ENCODE results near the gene CDC42BPB.

CDC42BPB gene

GRCh38 chr14:102944448-102945330 is 112.7 kb downstream of the CDC42BPB start:
- no peak for DNase-seq (ENCODE audit: low spot score)

DNA sequence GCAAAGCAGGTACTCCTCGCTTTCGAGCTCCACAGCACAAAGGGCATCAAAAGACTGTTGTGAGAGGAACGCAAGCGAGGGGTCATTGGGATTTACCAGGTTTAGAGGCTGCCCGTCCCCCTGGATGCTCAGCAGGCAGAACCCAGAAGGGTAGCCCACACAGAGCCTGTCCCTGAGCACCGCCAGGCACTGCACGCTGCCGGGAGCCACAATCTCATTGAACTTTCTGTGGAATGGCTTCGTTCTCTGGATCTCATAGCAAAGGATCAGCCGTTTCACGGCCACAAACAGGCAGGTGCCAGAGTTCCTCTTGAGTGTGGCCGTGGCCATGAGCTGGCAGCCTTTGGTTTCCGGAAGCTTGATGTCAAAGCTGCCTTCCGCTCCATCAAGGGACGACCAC is 113.4 kb downstream of the CDC42BPB start:
- no peak for DNase-seq (ENCODE audit: low spot score)

- no peak for DNase-seq (ENCODE audit: low spot score)
These were observed 113.9 kb downstream of the CDC42BPB start for GRCh38 chr14:102943454-102943853.

- no peak for DNase-seq (ENCODE audit: low spot score)
These were observed 115.3 kb downstream of the CDC42BPB start for GRCh38 chr14:102942069-102942468.

- no peak for DNase-seq (ENCODE audit: low spot score)
These were observed 115.8 kb downstream of the CDC42BPB start for GRCh38 chr14:102941419-102942011.

DNA sequence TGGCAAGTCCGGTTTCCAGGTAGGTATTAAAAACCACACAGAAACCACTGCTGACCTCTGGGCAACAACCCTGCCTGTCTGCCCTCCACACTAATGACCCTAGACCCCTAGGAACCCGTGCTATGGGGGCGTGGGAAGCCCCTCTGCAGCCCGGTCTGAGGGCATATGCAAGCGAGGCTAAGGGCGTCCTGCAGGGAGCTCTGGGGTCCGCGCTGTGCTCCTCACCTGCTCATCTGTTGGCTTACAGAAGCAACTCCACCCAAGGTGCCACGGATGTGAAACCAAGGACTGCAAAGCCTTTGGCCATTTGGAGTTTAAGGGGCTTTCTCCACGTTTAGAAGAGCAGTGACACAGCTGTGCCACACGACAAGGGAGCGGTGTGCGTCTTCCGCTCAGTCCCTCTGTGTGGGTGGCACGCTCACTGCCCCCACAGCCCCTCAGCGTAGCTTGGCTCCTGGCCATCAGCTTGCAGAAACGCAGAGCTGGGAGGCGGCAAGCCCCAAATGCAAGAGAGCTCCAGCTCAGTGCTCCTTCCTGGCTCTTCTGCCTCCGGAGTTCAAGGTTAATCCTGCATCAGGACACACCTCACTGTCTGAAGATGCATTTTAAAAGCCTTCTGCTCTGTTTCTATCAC is 116.5 kb downstream of the CDC42BPB start:
- no peak for DNase-seq (ENCODE audit: low spot score)

DNA sequence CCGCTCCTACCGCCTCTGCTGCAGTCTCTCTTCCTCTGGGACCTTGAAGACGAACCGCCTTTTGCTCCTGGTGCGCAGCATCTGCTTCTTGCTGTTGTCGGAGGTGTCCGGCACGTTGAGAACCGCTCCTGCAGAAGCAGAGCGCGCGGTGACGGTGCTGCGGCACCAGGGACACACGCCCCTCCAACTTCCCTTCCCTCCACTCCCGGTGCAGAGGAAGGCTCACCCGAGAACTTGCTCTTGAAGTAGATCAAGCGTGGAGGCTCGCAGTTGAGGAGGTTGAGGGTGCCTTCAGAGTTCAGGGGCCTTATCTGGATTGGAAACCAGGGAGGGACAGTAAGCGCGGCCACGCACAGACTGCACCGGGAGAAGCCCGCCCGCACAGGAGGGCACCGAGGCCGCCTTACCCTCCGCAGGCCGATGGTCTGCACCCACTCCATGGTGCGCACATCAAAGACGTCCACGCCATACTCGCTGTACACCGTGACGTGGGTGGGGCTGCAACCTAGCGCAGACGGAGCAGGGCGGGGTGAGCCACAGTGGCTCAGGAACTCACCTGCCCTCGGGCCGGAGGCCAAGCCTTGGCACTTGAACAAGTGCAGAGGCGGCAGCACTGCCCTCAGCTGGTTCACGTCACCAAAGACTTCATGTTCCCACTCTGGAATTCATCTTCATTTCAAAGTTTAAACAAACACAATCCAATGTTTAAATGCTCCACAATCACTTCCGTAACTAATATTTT is 117.4 kb downstream of the CDC42BPB start:
- DNase-seq (ENCODE audit: low spot score) = no peak

- DNase-seq (ENCODE audit: low spot score) = no peak
These were observed 118.0 kb downstream of the CDC42BPB start for GRCh38 chr14:102939329-102939728.

DNA sequence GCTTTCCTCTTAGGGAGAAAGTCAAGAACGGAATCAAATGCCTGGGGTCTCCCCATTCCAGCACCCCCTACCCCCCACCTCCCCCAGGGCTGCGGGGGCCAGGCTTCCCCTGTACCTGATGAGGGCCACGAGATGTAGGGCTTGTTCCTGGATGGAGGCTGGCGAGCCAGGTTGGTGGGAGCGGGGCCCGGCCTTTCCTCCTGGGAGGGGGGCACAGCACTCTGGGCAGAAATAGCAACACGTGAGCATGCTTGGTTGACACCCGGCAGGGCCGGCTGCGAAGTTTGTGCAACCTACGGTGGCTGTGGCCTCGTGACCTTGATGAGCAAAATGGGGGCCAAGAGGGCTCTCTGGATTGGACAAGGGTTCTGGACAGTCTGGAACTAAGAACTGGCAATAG is 119.2 kb downstream of the CDC42BPB start:
- no peak for DNase-seq (ENCODE audit: low spot score)

DNA sequence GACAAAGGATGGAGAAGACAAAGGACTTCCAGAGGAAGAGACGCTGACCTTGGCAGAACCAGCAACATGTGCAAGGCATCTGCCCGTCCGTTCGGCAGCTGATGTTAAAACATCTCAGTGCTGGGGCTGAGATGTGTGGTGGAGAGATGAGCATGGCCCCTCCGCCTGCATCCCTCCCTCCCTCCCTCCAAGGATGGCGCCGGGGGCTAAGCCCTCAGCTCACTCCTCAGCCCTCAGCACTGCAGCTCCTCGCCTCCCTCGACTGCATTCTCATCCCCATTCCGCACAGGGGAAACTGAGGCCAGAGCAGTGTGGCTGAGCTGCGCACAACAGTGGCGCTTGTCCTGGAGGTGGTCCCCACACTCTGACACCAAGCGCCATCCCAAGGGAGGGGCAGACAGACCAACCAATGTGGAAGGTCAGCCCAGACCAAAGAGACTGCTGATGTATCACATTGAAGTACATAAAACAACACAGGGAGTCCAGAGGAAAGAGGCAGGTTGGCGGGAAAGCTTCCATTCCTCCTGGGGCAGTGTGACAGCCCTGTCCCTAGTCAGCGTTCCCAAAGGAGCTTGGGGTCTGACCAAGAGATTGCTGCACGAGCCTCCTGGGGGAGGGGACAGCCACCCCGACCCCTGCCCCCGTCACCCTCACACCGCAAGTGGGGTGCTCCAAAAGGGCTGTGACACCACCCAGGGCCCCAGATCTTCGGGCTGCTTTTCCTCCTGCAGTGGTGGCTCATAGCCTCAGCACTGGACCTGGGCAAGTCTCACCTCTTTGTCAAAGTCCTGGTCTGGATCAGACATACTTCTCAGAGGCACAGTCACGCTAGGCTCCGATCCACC is 119.8 kb downstream of the CDC42BPB start:
- DNase-seq (ENCODE audit: low spot score) = no peak

GRCh38 chr14:102935756-102936155 is 121.6 kb downstream of the CDC42BPB start:
- DNase-seq (ENCODE audit: low spot score) = no peak

- DNase-seq (ENCODE audit: low spot score) = no peak
These were observed 123.6 kb downstream of the CDC42BPB start for GRCh38 chr14:102933618-102934231.

GRCh38 chr14:102932484-102933248 is 124.7 kb downstream of the CDC42BPB start:
- no peak for DNase-seq (ENCODE audit: low spot score)

GRCh38 chr14:102931580-102932285 is 125.6 kb downstream of the CDC42BPB start:
- no peak for DNase-seq (ENCODE audit: low spot score)

- no peak for DNase-seq (ENCODE audit: low spot score)
These were observed 126.4 kb downstream of the CDC42BPB start for GRCh38 chr14:102930753-102931579.

GRCh38 chr14:102930138-102930752 is 127.1 kb downstream of the CDC42BPB start:
- no peak for DNase-seq (ENCODE audit: low spot score)

DNA sequence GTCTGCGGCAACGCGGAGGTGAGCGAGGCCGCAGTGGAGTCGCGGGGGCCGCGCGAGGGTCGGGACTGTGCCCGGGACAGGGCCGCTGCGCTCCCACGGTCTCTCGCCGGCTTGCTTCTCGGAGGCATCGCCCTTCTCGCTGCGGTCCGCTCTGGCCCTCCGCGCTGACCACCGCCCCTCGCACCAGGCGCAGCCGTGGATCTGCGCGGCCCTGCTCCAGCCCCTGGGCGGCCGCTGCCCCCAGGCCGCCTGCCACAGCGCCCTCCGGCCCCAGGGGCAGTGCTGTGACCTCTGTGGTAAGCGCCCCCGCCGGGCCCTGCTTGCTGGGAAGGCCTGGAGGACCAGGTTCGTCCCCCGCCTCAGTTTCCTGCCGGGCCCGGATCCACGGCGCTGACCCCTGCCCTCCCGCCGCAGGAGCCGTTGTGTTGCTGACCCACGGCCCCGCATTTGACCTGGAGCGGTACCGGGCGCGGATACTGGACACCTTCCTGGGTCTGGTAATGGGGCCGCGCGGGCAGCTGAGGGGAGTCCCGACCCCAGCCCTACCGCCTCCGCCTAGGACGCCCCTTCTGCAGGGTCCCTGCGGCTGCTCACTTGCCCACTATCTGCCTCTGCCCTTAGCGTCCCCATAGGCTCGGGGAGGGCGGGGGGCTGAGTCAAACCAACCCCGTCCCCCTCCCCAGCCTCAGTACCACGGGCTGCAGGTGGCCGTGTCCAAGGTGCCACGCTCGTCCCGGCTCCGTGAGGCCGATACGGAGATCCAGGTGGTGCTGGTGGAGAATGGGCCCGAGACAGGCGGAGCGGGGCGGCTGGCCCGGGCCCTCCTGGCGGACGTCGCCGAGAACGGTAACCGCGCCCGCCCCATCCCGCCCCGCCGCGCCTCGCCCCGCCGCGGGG is 127.9 kb downstream of the CDC42BPB start:
- no peak for DNase-seq (ENCODE audit: low spot score)
